BLaER1 treated with 17β-estradiol and CSF1 and Interleukin-3, amounts not matched to agents 10 nM and 100 nM (cell line): ENCODE measurements around the gene NOL4L.
A peak's percentile ranks its signal among the peaks of the same experiment; 100 is the strongest.

ENCODE experiments used
- H3K27ac ChIP-seq, 11 experiments: shearing (Covaris generic); formaldehyde crosslinking; 2 replicates each; pipeline ENCODE4 v1.8.1; 2022
- H3K27me3 ChIP-seq, 11 experiments: shearing (Covaris generic); formaldehyde crosslinking; 2 replicates each; pipeline ENCODE4 v1.8.1; 2022
- H3K36me3 ChIP-seq, 11 experiments: shearing (Covaris generic); formaldehyde crosslinking; 2 replicates each; pipeline ENCODE4 v1.8.1; 2022
- H3K4me1 ChIP-seq, 10 experiments: shearing (Covaris generic); formaldehyde crosslinking; 2 replicates each; pipeline ENCODE4 v1.8.1; 2022
- H3K4me2 ChIP-seq, 11 experiments: shearing (Covaris generic); formaldehyde crosslinking; 2 replicates each; pipeline ENCODE4 v1.8.1; 2022
- H3K4me3 ChIP-seq, 10 experiments: shearing (Covaris generic); formaldehyde crosslinking; 2 replicates each; pipeline ENCODE4 v1.8.1; 2022
- H3K9ac ChIP-seq, 11 experiments: shearing (Covaris generic); formaldehyde crosslinking; 2 replicates each; pipeline ENCODE4 v1.8.1; 2022
- H3K9me3 ChIP-seq, 11 experiments: shearing (Covaris generic); formaldehyde crosslinking; replicated peaks in 1 of 11; 2 replicates each; pipeline ENCODE4 v1.8.1; 2022
- H4K20me1 ChIP-seq, 11 experiments: shearing (Covaris generic); formaldehyde crosslinking; 2 replicates each; pipeline ENCODE4 v1.8.1; 2022
- Cebpa-rat ChIP-seq, 11 experiments: shearing (Covaris generic); IDR thresholded peaks; 2 replicates each; pipeline ENCODE4 v1.8.1; 2022

The NOL4L gene

GRCh38 chr20:32453467-32454163, 131.5 kb downstream of the NOL4L start:
- H3K4me2 ChIP-seq, result peak overlapping the region in 10 of 11 experiments; percentile 74 to 96 (median 89); a peak in 19 of 22 replicates
- H4K20me1 ChIP-seq, result peaks cover 77 to 100% (median 100%) of the 10 kb centered on the region in 11 experiments
- peaks cover 54 to 85% (median 75%) of the 10 kb centered on the region in 11 experiments for H3K36me3 ChIP-seq
- peaks cover 75 to 100% (median 100%) of the 10 kb centered on the region in 10 experiments for H3K4me1 ChIP-seq
- no peak overlapping the region for H3K4me3 ChIP-seq
- TF ChIP-seq Cebpa-rat (IDR thresholded peaks at IDR 0.05), result no peak
- peak overlapping the region in 4 of 11 experiments; percentile 18 to 60 (median 47); a peak in 5 of 22 replicates for H3K9ac ChIP-seq
- no peak overlapping the region for H3K27ac ChIP-seq
- H3K9me3 ChIP-seq, result no peaks in the 10 kb centered on the region
- H3K27me3 ChIP-seq, result no peaks in the 10 kb centered on the region

GRCh38 chr20:32452776-32453466, 132.2 kb downstream of the NOL4L start:
- H3K36me3 ChIP-seq, result peaks cover 55 to 89% (median 82%) of the 10 kb centered on the region in 11 experiments
- no peak overlapping the region for H3K4me3 ChIP-seq
- H4K20me1 ChIP-seq, result peaks cover 75 to 100% (median 100%) of the 10 kb centered on the region in 11 experiments
- peak overlapping the region in 5 of 11 experiments; percentile 7 to 58 (median 39); a peak in 5 of 22 replicates for H3K9ac ChIP-seq
- no peaks in the 10 kb centered on the region for H3K9me3 ChIP-seq
- H3K27me3 ChIP-seq, result no peaks in the 10 kb centered on the region
- peaks cover 75 to 100% (median 100%) of the 10 kb centered on the region in 10 experiments for H3K4me1 ChIP-seq
- no peak overlapping the region for H3K27ac ChIP-seq
- TF ChIP-seq Cebpa-rat (IDR thresholded peaks at IDR 0.05), result no peak
- H3K4me2 ChIP-seq, result peak overlapping the region; percentile 21 to 96 (median 89)

GRCh38 chr20:32451682-32452461, 133.3 kb downstream of the NOL4L start:
- no peaks in the 10 kb centered on the region for H3K9me3 ChIP-seq
- no peak overlapping the region for H3K4me3 ChIP-seq
- peak overlapping the region; percentile 76 to 96 (median 89) for H3K4me2 ChIP-seq
- H3K36me3 ChIP-seq, result peaks cover 66 to 100% (median 93%) of the 10 kb centered on the region in 11 experiments
- H3K4me1 ChIP-seq, result peaks cover 78 to 100% (median 100%) of the 10 kb centered on the region in 10 experiments
- peaks cover 71 to 100% (median 100%) of the 10 kb centered on the region in 11 experiments for H4K20me1 ChIP-seq
- H3K27me3 ChIP-seq, result no peaks in the 10 kb centered on the region
- peak overlapping the region in 5 of 11 experiments; percentile 7 to 58 (median 39); a peak in 4 of 22 replicates for H3K9ac ChIP-seq
- TF ChIP-seq Cebpa-rat (IDR thresholded peaks at IDR 0.05), result no peak
- H3K27ac ChIP-seq, result no peak overlapping the region

- H3K4me2 ChIP-seq, result peak overlapping the region in 10 of 11 experiments; percentile 76 to 96 (median 89); a peak in 17 of 22 replicates
- peaks cover 71 to 100% (median 96%) of the 10 kb centered on the region in 11 experiments for H3K36me3 ChIP-seq
- H3K27me3 ChIP-seq, result no peaks in the 10 kb centered on the region
- no peak overlapping the region for H3K4me3 ChIP-seq
- peaks cover 83 to 100% (median 100%) of the 10 kb centered on the region in 10 experiments for H3K4me1 ChIP-seq
- no peaks in the 10 kb centered on the region for H3K9me3 ChIP-seq
- H4K20me1 ChIP-seq, result peaks cover 71 to 100% (median 100%) of the 10 kb centered on the region in 11 experiments; a peak in 21 of 22 replicates
- no peak overlapping the region; a peak in 1 of 22 replicates for H3K27ac ChIP-seq
- no peak for TF ChIP-seq Cebpa-rat (IDR thresholded peaks at IDR 0.05)
- 0 out of 22 replicates have a peak overlapping the region, but pooled peaks of 1 of the 11 experiments have one; percentile 35 for H3K9ac ChIP-seq
Measured at GRCh38 chr20:32451340-32451681, 133.8 kb downstream of the NOL4L start.

- peaks cover 86 to 100% (median 100%) of the 10 kb centered on the region in 10 experiments for H3K4me1 ChIP-seq
Measured at GRCh38 chr20:32450484-32451061, 134.6 kb downstream of the NOL4L start.

GRCh38 chr20:32449890-32450401, 135.2 kb downstream of the NOL4L start:
- Histone ChIP-seq H3K4me2 (peak overlapping the region in 10 of 11 experiments; percentile 25 to 93 (median 82); a peak in 18 of 22 replicates), H3K4me1 (peaks cover 85 to 100% (median 100%) of the 10 kb centered on the region in 10 experiments), H3K36me3 (peaks cover 69 to 100% (median 92%) of the 10 kb centered on the region in 11 experiments), H3K4me3 (no peak overlapping the region), H3K27me3 (no peaks in the 10 kb centered on the region), H3K27ac (peak overlapping the region in 3 of 11 experiments; percentile 8 to 29 (median 23); a peak in 5 of 22 replicates), H3K9me3 (no peaks in the 10 kb centered on the region), H3K9ac (peak overlapping the region in 3 of 11 experiments; percentile 26 to 59 (median 49); a peak in 4 of 22 replicates), H4K20me1 (peaks cover 71 to 100% (median 100%) of the 10 kb centered on the region in 11 experiments; a peak in 21 of 22 replicates)
- no peak for TF ChIP-seq Cebpa-rat (IDR thresholded peaks at IDR 0.05)

More at GRCh38 chr20:32450484-32451061, 134.6 kb downstream of the NOL4L start:
- Histone ChIP-seq H3K4me3 (no peak overlapping the region), H3K27me3 (no peaks in the 10 kb centered on the region), H3K4me2 (peak overlapping the region in 9 of 11 experiments; percentile 25 to 93 (median 89); a peak in 16 of 22 replicates), H3K9me3 (no peaks in the 10 kb centered on the region), H4K20me1 (peaks cover 71 to 100% (median 100%) of the 10 kb centered on the region in 11 experiments; a peak in 21 of 22 replicates), H3K36me3 (peaks cover 69 to 100% (median 91%) of the 10 kb centered on the region in 11 experiments), H3K27ac (peak overlapping the region in 1 of 11 experiments; percentile 23; a peak in 3 of 22 replicates), H3K9ac (peak overlapping the region in 3 of 11 experiments; percentile 6 to 59 (median 49); a peak in 4 of 22 replicates)
- no peak for TF ChIP-seq Cebpa-rat (IDR thresholded peaks at IDR 0.05)

- Histone ChIP-seq H3K4me2 (peak overlapping the region in 10 of 11 experiments; percentile 25 to 93 (median 82); a peak in 18 of 22 replicates), H3K4me3 (no peak overlapping the region), H3K9ac (peak overlapping the region in 5 of 11 experiments; percentile 2 to 59 (median 26); a peak in 4 of 22 replicates), H3K27ac (peak overlapping the region in 3 of 11 experiments; percentile 8 to 29 (median 23); a peak in 4 of 22 replicates), H3K36me3 (peaks cover 71 to 100% (median 94%) of the 10 kb centered on the region in 11 experiments), H3K9me3 (no peaks in the 10 kb centered on the region), H3K4me1 (peaks cover 82 to 100% (median 100%) of the 10 kb centered on the region in 10 experiments), H3K27me3 (no peaks in the 10 kb centered on the region), H4K20me1 (peaks cover 71 to 100% (median 100%) of the 10 kb centered on the region in 11 experiments; a peak in 21 of 22 replicates)
- no peak for TF ChIP-seq Cebpa-rat (IDR thresholded peaks at IDR 0.05)
Measured at GRCh38 chr20:32449057-32449889, 135.9 kb downstream of the NOL4L start.
